ENCODE data around the gene POLR2E.
"Not testable (repeated sequence)": the region's sequence is repeated elsewhere in the genome, so short reads cannot be mapped to it uniquely, and the experiment has no call there.

POLR2E gene

GRCh38 chr19:1116726-1117581, 21.8 kb upstream of the POLR2E start:
- no peaks in the 10 kb centered on the region for H3K9me3 ChIP-seq (ENCODE audit: control insufficient read depth, low read length)
- H3K36me3 ChIP-seq (ENCODE audit: control insufficient read depth, insufficient read depth, low read length) = peaks cover 74% of the 10 kb centered on the region
- H3K4me3 ChIP-seq (ENCODE audit: extremely low read depth, insufficient read depth, low read length, poor library complexity, severe bottlenecking) = no peak overlapping the region
- WGBS, 2 experiments (ENCODE audit: insufficient coverage in 2 of 2) = 92 to 93% methylated on average over 48 to 52 of the region's 52 CpGs
- H3K4me1 ChIP-seq (ENCODE audit: control insufficient read depth, insufficient read depth, low read length, poor library complexity, severe bottlenecking) = peaks cover 6% of the 10 kb centered on the region
- no peak overlapping the region for H3K27ac ChIP-seq (ENCODE audit: low read depth, low read length, severe bottlenecking)

- Histone ChIP-seq H3K36me3 (ENCODE audit: control insufficient read depth, insufficient read depth, low read length) (peaks cover 69% of the 10 kb centered on the region), H3K4me1 (ENCODE audit: control insufficient read depth, insufficient read depth, low read length, poor library complexity, severe bottlenecking) (peaks cover 6% of the 10 kb centered on the region), H3K9me3 (ENCODE audit: control insufficient read depth, low read length) (no peaks in the 10 kb centered on the region), H3K4me3 (ENCODE audit: extremely low read depth, insufficient read depth, low read length, poor library complexity, severe bottlenecking) (no peak overlapping the region), H3K27ac (ENCODE audit: low read depth, low read length, severe bottlenecking) (no peak overlapping the region)
- 94% methylated on average over 25 to 29 of the region's 35 CpGs for WGBS, 2 experiments (ENCODE audit: insufficient coverage in 2 of 2)
These were observed 20.7 kb upstream of the POLR2E start for GRCh38 chr19:1115646-1116420.

GRCh38 chr19:1114728-1115127, 19.6 kb upstream of the POLR2E start:
- H3K36me3 ChIP-seq (ENCODE audit: control insufficient read depth, insufficient read depth, low read length) = peaks cover 63% of the 10 kb centered on the region
- H3K4me3 ChIP-seq (ENCODE audit: extremely low read depth, insufficient read depth, low read length, poor library complexity, severe bottlenecking); H3K9me3 ChIP-seq (ENCODE audit: control insufficient read depth, low read length); H3K27ac ChIP-seq (ENCODE audit: low read depth, low read length, severe bottlenecking); H3K4me1 ChIP-seq (ENCODE audit: control insufficient read depth, insufficient read depth, low read length, poor library complexity, severe bottlenecking): not testable (repeated sequence)
- 93 to 98% methylated on average over 3 to 8 of the region's 9 CpGs for WGBS, 2 experiments (ENCODE audit: insufficient coverage in 2 of 2)

- WGBS, 2 experiments (ENCODE audit: insufficient coverage in 2 of 2) = 95 to 96% methylated on average over 20 to 25 of the region's 25 CpGs
- Histone ChIP-seq H3K36me3 (ENCODE audit: control insufficient read depth, insufficient read depth, low read length) (peaks cover 58% of the 10 kb centered on the region), H3K27ac (ENCODE audit: low read depth, low read length, severe bottlenecking) (peak overlapping the region; percentile 86), H3K9me3 (ENCODE audit: control insufficient read depth, low read length) (no peaks in the 10 kb centered on the region), H3K4me3 (ENCODE audit: extremely low read depth, insufficient read depth, low read length, poor library complexity, severe bottlenecking) (no peak overlapping the region), H3K4me1 (ENCODE audit: control insufficient read depth, insufficient read depth, low read length, poor library complexity, severe bottlenecking) (peaks cover 6% of the 10 kb centered on the region)
These were observed 18.9 kb upstream of the POLR2E start for GRCh38 chr19:1113986-1114483.

GRCh38 chr19:1113030-1113985, 18.1 kb upstream of the POLR2E start:
- no peaks in the 10 kb centered on the region for H3K9me3 ChIP-seq (ENCODE audit: control insufficient read depth, low read length)
- H3K4me1 ChIP-seq (ENCODE audit: control insufficient read depth, insufficient read depth, low read length, poor library complexity, severe bottlenecking) = peaks cover 6% of the 10 kb centered on the region
- WGBS, 2 experiments (ENCODE audit: insufficient coverage in 2 of 2) = 53 to 65% methylated on average over 32 to 43 of the region's 44 CpGs
- no peak overlapping the region for H3K4me3 ChIP-seq (ENCODE audit: extremely low read depth, insufficient read depth, low read length, poor library complexity, severe bottlenecking)
- H3K36me3 ChIP-seq (ENCODE audit: control insufficient read depth, insufficient read depth, low read length) = peaks cover 52% of the 10 kb centered on the region
- H3K27ac ChIP-seq (ENCODE audit: low read depth, low read length, severe bottlenecking) = peak overlapping the region; percentile 86

GRCh38 chr19:1112268-1113029, 17.3 kb upstream of the POLR2E start:
- peaks cover 44% of the 10 kb centered on the region for H3K36me3 ChIP-seq (ENCODE audit: control insufficient read depth, insufficient read depth, low read length)
- no peak overlapping the region for H3K4me3 ChIP-seq (ENCODE audit: extremely low read depth, insufficient read depth, low read length, poor library complexity, severe bottlenecking)
- no peaks in the 10 kb centered on the region for H3K9me3 ChIP-seq (ENCODE audit: control insufficient read depth, low read length)
- no peak overlapping the region for H3K27ac ChIP-seq (ENCODE audit: low read depth, low read length, severe bottlenecking)
- peaks cover 6% of the 10 kb centered on the region for H3K4me1 ChIP-seq (ENCODE audit: control insufficient read depth, insufficient read depth, low read length, poor library complexity, severe bottlenecking)
- 91% methylated on average over 62 to 65 of the region's 71 CpGs for WGBS, 2 experiments (ENCODE audit: insufficient coverage in 2 of 2)

GRCh38 chr19:1111641-1112267, 16.6 kb upstream of the POLR2E start:
- Histone ChIP-seq H3K27ac (ENCODE audit: low read depth, low read length, severe bottlenecking) (no peak overlapping the region), H3K4me1 (ENCODE audit: control insufficient read depth, insufficient read depth, low read length, poor library complexity, severe bottlenecking) (peaks cover 10% of the 10 kb centered on the region), H3K36me3 (ENCODE audit: control insufficient read depth, insufficient read depth, low read length) (peaks cover 44% of the 10 kb centered on the region), H3K4me3 (ENCODE audit: extremely low read depth, insufficient read depth, low read length, poor library complexity, severe bottlenecking) (no peak overlapping the region), H3K9me3 (ENCODE audit: control insufficient read depth, low read length) (no peaks in the 10 kb centered on the region)
- WGBS, 2 experiments (ENCODE audit: insufficient coverage in 2 of 2) = 97 to 98% methylated on average over 10 to 14 of the region's 18 CpGs

GRCh38 chr19:1110809-1111640, 15.8 kb upstream of the POLR2E start:
- Histone ChIP-seq H3K4me1 (ENCODE audit: control insufficient read depth, insufficient read depth, low read length, poor library complexity, severe bottlenecking) (peaks cover 14% of the 10 kb centered on the region), H3K36me3 (ENCODE audit: control insufficient read depth, insufficient read depth, low read length) (peaks cover 46% of the 10 kb centered on the region), H3K9me3 (ENCODE audit: control insufficient read depth, low read length) (no peaks in the 10 kb centered on the region), H3K27ac (ENCODE audit: low read depth, low read length, severe bottlenecking) (no peak overlapping the region), H3K4me3 (ENCODE audit: extremely low read depth, insufficient read depth, low read length, poor library complexity, severe bottlenecking) (no peak overlapping the region)
- 87 to 94% methylated on average over 12 to 15 of the region's 18 CpGs for WGBS, 2 experiments (ENCODE audit: insufficient coverage in 2 of 2)

Data from mesodermal cell (in vitro differentiated cells).